ENCODE measurements around the gene COMTD1. TPM values are rescaled to one million over a fixed set of nuclear protein-coding genes. Genes with fewer than 3 reads are reported as not detected.

The COMTD1 gene
- total and polyA plus RNA-seq, 10 of the 15 experiments (the other 5 are each of a cell fraction or from before 2014, with no cell fraction given): 0.39 to 64.3 (median 26.0) TPM

DNA sequence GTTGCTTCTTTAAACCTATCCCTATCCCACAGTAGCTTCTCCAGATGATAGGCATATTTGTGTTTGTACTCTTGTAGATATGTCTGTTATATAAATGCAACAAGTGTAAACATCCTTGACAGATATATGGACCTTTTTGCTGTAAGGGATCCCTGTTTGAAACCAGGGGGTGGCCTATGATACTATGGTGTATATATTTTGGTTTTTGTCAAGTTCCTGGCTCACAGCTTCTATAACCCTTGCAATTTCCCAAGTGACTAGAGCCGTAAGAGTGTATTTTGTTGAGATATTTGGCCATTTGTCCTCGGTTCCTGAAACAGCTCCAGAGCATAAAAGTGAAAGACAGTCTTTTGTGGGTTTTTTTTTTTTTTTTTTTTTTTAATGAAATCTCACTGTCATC, 9.7 kb downstream of the COMTD1 start (continued):
- no peak for TF ChIP-seq CTCF (IDR thresholded peaks at IDR 0.05 in 2 of 3, conservative IDR thresholded peaks at IDR 0.05 in 1 of 3; ENCODE audit: control insufficient read depth in 2 of 3, extremely low read depth in 1 of 3, insufficient read depth in 1 of 3, low read depth in 3 of 3, low read length in 3 of 3)
- TF ChIP-seq, protein P1, sequence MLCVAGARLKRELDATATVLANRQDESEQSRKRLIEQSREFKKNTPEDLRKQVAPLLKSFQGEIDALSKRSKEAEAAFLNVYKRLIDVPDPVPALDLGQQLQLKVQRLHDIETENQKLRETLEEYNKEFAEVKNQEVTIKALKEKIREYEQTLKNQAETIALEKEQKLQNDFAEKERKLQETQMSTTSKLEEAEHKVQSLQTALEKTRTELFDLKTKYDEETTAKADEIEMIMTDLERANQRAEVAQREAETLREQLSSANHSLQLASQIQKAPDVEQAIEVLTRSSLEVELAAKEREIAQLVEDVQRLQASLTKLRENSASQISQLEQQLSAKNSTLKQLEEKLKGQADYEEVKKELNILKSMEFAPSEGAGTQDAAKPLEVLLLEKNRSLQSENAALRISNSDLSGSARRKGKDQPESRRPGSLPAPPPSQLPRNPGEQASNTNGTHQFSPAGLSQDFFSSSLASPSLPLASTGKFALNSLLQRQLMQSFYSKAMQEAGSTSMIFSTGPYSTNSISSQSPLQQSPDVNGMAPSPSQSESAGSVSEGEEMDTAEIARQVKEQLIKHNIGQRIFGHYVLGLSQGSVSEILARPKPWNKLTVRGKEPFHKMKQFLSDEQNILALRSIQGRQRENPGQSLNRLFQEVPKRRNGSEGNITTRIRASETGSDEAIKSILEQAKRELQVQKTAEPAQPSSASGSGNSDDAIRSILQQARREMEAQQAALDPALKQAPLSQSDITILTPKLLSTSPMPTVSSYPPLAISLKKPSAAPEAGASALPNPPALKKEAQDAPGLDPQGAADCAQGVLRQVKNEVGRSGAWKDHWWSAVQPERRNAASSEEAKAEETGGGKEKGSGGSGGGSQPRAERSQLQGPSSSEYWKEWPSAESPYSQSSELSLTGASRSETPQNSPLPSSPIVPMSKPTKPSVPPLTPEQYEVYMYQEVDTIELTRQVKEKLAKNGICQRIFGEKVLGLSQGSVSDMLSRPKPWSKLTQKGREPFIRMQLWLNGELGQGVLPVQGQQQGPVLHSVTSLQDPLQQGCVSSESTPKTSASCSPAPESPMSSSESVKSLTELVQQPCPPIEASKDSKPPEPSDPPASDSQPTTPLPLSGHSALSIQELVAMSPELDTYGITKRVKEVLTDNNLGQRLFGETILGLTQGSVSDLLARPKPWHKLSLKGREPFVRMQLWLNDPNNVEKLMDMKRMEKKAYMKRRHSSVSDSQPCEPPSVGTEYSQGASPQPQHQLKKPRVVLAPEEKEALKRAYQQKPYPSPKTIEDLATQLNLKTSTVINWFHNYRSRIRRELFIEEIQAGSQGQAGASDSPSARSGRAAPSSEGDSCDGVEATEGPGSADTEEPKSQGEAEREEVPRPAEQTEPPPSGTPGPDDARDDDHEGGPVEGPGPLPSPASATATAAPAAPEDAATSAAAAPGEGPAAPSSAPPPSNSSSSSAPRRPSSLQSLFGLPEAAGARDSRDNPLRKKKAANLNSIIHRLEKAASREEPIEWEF (IDR thresholded peaks at IDR 0.05; ENCODE audit: insufficient replicate concordance, low read depth, low read length): no peak
- no peak for TF ChIP-seq NR2F1 (conservative IDR thresholded peaks at IDR 0.05)
- no peak for TF ChIP-seq SIN3A (IDR thresholded peaks at IDR 0.05; ENCODE audit: low read depth, low read length)
- TF ChIP-seq, protein P2, sequence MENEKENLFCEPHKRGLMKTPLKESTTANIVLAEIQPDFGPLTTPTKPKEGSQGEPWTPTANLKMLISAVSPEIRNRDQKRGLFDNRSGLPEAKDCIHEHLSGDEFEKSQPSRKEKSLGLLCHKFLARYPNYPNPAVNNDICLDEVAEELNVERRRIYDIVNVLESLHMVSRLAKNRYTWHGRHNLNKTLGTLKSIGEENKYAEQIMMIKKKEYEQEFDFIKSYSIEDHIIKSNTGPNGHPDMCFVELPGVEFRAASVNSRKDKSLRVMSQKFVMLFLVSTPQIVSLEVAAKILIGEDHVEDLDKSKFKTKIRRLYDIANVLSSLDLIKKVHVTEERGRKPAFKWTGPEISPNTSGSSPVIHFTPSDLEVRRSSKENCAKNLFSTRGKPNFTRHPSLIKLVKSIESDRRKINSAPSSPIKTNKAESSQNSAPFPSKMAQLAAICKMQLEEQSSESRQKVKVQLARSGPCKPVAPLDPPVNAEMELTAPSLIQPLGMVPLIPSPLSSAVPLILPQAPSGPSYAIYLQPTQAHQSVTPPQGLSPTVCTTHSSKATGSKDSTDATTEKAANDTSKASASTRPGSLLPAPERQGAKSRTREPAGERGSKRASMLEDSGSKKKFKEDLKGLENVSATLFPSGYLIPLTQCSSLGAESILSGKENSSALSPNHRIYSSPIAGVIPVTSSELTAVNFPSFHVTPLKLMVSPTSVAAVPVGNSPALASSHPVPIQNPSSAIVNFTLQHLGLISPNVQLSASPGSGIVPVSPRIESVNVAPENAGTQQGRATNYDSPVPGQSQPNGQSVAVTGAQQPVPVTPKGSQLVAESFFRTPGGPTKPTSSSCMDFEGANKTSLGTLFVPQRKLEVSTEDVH (IDR thresholded peaks at IDR 0.05; ENCODE audit: low read depth, partially characterized antibody): no peak
- no peak for TF ChIP-seq NRF1 (conservative IDR thresholded peaks at IDR 0.05; ENCODE audit: low read depth, low read length)
- TF ChIP-seq CHD2 (IDR thresholded peaks at IDR 0.05; ENCODE audit: borderline replicate concordance, low read depth, low read length): no peak
- no peak for TF ChIP-seq BHLHE40 (IDR thresholded peaks at IDR 0.05; ENCODE audit: borderline replicate concordance in 1 of 2, low read depth in 2 of 2, low read length in 1 of 2)
- no peak for TF ChIP-seq CBX3 (IDR thresholded peaks at IDR 0.05; ENCODE audit: borderline replicate concordance, low read depth)
- TF ChIP-seq MTA2 (IDR thresholded peaks at IDR 0.05; ENCODE audit: low read depth): no peak
- no peak for TF ChIP-seq PKNOX1 (IDR thresholded peaks at IDR 0.05)

Measured in GM12878 (cell line).